HepG2 (cell line): Measurements from ENCODE around the gene SHC1. TPM values are rescaled to one million over a fixed set of nuclear protein-coding genes. Genes with fewer than 3 reads are reported as not detected.

ENCODE experiments used
- BORCS8-MEF2B ChIP-seq: sonication (generic); formaldehyde crosslinking; IDR thresholded peaks from 2 replicates; pipeline ENCODE4 v1.8.0; 2022; ENCODE audit warnings: mild to moderate bottlenecking, missing genetic modification reagents
- FOXM1 ChIP-seq: sonication (generic); formaldehyde crosslinking; IDR thresholded peaks from 2 replicates; pipeline ENCODE4 v1.5.0; 2020; ENCODE audit warnings: missing genetic modification reagents
- IKZF5 ChIP-seq: IDR thresholded peaks from 2 replicates; pipeline ENCODE4 v1.6.1; 2018; ENCODE audit warnings: missing genetic modification reagents, mild to moderate bottlenecking, missing compliant biosample characterization
- KDM3A ChIP-seq: IDR thresholded peaks from 2 replicates; pipeline ENCODE4 v1.6.1; 2018; ENCODE audit warnings: low read depth, missing compliant biosample characterization
- PAXIP1 ChIP-seq: sonication (generic); formaldehyde crosslinking; conservative IDR thresholded peaks from 2 replicates; pipeline ENCODE4 v1.4.0; 2020; ENCODE audit warnings: mild to moderate bottlenecking, missing genetic modification reagents, moderate library complexity
- REPIN1 ChIP-seq: sonication (generic); formaldehyde crosslinking; IDR thresholded peaks from 2 replicates; pipeline ENCODE4 v1.8.0; 2022; ENCODE audit warnings: missing genetic modification reagents, low read depth, mild to moderate bottlenecking, borderline replicate concordance
- SIX4 ChIP-seq: sonication (generic); formaldehyde crosslinking; IDR thresholded peaks from 2 replicates; pipeline ENCODE4 v1.4.0; 2020; ENCODE audit warnings: missing genetic modification reagents
- SRF ChIP-seq: IDR thresholded peaks from 2 replicates; pipeline ENCODE4 v1.6.1; 2011; ENCODE audit warnings: mild to moderate bottlenecking, low read depth, low read length, moderate library complexity
- ZBED4 ChIP-seq: sonication (generic); formaldehyde crosslinking; IDR thresholded peaks from 2 replicates; pipeline ENCODE4 v1.4.0; 2020; ENCODE audit warnings: missing genetic modification reagents, borderline replicate concordance
- ZBTB7B ChIP-seq: sonication (generic); formaldehyde crosslinking; IDR thresholded peaks from 2 replicates; pipeline ENCODE4 v1.4.0; 2020; ENCODE audit warnings: missing genetic modification reagents
- ZFP36 ChIP-seq: fragments of 150-350 bp; IDR thresholded peaks from 2 replicates; pipeline ENCODE4 v1.6.1; 2018; ENCODE audit warnings: borderline replicate concordance, low read length, low read depth; ENCODE audit not compliant: partially characterized antibody
- ZNF121 ChIP-seq: sonication (generic); formaldehyde crosslinking; IDR thresholded peaks from 2 replicates; pipeline ENCODE4 v1.5.0; 2020; ENCODE audit warnings: mild to moderate bottlenecking, missing genetic modification reagents
- ZNF207 ChIP-seq: fragments of 450-650 bp; IDR thresholded peaks from 2 replicates; pipeline ENCODE4 v1.6.1; 2016; ENCODE audit warnings: antibody characterized with exemption, borderline replicate concordance
- ZNF296 ChIP-seq: sonication (generic); formaldehyde crosslinking; conservative IDR thresholded peaks from 2 replicates; pipeline ENCODE4 v1.5.0; 2020; ENCODE audit warnings: mild to moderate bottlenecking, missing genetic modification reagents
- ZNF34 ChIP-seq: sonication (generic); formaldehyde crosslinking; IDR thresholded peaks from 2 replicates; pipeline ENCODE4 v1.4.0; 2020; ENCODE audit warnings: mild to moderate bottlenecking, missing genetic modification reagents, borderline replicate concordance
- ZNF639 ChIP-seq: conservative IDR thresholded peaks from 2 replicates; pipeline ENCODE4 v1.6.1; 2018; ENCODE audit warnings: missing genetic modification reagents
- ZNF773 ChIP-seq: sonication (generic); formaldehyde crosslinking; IDR thresholded peaks from 2 replicates; pipeline ENCODE4 v1.4.0; 2020; ENCODE audit warnings: missing genetic modification reagents, borderline replicate concordance
- ZSCAN5A ChIP-seq: sonication (generic); formaldehyde crosslinking; IDR thresholded peaks from 2 replicates; pipeline ENCODE4 v1.8.0; 2022; ENCODE audit warnings: mild to moderate bottlenecking, missing genetic modification reagents, borderline replicate concordance
- polyA plus RNA-seq, 8 experiments: library from polyadenylated mRNA; depleted of rRNA in 3 of 8; stranded (reverse) in 7 of 8; unstranded in 1 of 8; fragments of >200 nt; fragmentation: Illumina TruSeq in 4 of 8; extraction: Trizol in 4 of 8; gene quantifications; 2 replicates each; pipeline versions ENCODE4 v1.2.1 to v1.2.3, GENCODE V29; 2011 to 2016; ENCODE audit warnings: low read depth in 4 of 8, missing spikeins in 1 of 8, mixed read lengths in 1 of 8; ENCODE audit not compliant: insufficient read depth in 1 of 8
- total RNA-seq, 5 experiments: library from RNA; depleted of rRNA; stranded (reverse); fragments of >200 nt; fragmentation: Illumina TruSeq; extraction: Trizol; gene quantifications; 2 replicates each; pipeline ENCODE4 v1.2.3, GENCODE V29; 2016; ENCODE audit warnings: low read depth in 1 of 5

Gene SHC1
- total and polyA plus RNA-seq, 2 of the 13 experiments (the other 11 are each of a cell fraction or from before 2014, with no cell fraction given), result 52.0 to 137 TPM

- TF ChIP-seq IKZF5 (CRISPR knock-in tag) (no peak), FOXM1 (CRISPR knock-in tag) (no peak), PAXIP1 (CRISPR knock-in tag) (peak; percentile 61; the same call in 1 of the 2 replicates), ZNF773 (CRISPR knock-in tag) (no peak), REPIN1 (CRISPR knock-in tag) (no peak), ZNF639 (CRISPR knock-in tag) (no peak), ZNF121 (CRISPR knock-in tag) (no peak), ZBTB7B (CRISPR knock-in tag) (no peak; the same call in 1 of the 2 replicates), ZSCAN5A (CRISPR knock-in tag) (no peak), ZBED4 (CRISPR knock-in tag) (0 out of 2 replicates have a peak, but pooled peaks have one; percentile 22), BORCS8-MEF2B (CRISPR knock-in tag) (peak; percentile 25; the same call in 1 of the 2 replicates), SRF (peak; percentile 52; the same call in 1 of the 2 replicates), ZFP36 (no peak), KDM3A (CRISPR knock-in tag) (no peak), ZNF207 (no peak), SIX4 (CRISPR knock-in tag) (no peak), ZNF34 (no peak), ZNF296 (CRISPR knock-in tag) (0 out of 2 replicates have a peak, but pooled peaks have one; percentile 40)
These were observed 33.3 kb upstream of the SHC1 start (continued) for GRCh38 chr1:155003766-155004351.
